NCI-H128 (cell line): ENCODE data around the gene OR1M1.
"Not testable (repeated sequence)": the region's sequence is repeated elsewhere in the genome, so short reads cannot be mapped to it uniquely, and the experiment has no call there.

Source experiments
- DNase-seq: peaks from one replicate; lab custom pipeline; 2025; ENCODE audit not compliant: unreplicated experiment; lab: John Stamatoyannopoulos, UW

Gene OR1M1, protein sequence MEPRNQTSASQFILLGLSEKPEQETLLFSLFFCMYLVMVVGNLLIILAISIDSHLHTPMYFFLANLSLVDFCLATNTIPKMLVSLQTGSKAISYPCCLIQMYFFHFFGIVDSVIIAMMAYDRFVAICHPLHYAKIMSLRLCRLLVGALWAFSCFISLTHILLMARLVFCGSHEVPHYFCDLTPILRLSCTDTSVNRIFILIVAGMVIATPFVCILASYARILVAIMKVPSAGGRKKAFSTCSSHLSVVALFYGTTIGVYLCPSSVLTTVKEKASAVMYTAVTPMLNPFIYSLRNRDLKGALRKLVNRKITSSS

DNA sequence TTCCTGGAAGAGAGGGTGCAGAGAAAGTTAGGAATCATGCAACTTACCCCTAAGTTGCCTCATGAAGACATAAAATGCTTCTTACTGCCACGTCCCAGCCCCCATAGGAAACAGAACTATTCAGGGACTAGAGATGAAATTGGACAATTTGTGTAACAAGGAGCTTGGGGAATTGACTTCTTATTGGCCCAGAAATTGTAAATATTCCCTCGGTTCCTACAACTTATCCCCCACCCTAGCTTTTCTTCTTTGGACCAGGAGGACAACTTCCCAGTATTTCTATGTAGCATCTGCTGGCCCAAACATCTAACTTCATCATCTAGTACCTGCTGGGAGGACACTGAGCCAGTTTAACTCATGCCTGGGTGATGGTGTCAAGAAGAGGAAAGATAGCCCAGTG is at the start of gene OR1M1:
OR1M1 (plus strand) TSS at position 301 of the 400 bp plus-strand sequence. CDS start 6,184 bp downstream, outside the sequence.
- no peak for DNase-seq

DNA sequence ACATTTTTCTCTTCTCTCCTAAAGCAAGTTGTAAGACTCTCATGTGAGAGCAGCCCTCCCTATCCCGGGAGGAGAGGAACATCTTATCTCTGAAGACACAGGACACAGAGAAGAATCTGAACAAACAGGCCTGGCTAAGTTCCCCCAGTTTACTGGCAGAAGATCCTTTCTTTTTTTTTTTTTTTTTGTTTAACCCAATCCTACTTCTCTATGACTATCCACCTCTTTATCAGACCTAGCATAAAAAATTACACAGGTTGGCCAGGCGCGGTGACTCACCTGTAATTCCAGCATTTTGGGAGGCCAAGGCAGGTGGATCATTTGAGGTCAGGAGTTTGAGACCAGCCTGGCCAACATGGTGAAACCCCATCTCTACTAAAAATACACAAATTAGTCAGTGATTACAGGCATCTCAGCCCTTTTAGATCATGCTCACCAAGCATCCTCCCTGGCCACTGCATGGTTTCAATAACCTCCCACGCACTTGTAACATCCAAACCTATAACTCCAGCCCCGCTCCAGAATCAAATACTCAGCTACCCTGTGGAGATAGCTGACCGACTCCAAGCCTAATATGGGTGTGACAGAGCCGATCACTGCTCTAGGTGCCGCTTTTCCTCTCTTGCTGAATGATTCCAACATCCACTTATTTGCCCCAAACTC is 49.3 kb upstream of the OR1M1 start:
- DNase-seq: no peak

DNA sequence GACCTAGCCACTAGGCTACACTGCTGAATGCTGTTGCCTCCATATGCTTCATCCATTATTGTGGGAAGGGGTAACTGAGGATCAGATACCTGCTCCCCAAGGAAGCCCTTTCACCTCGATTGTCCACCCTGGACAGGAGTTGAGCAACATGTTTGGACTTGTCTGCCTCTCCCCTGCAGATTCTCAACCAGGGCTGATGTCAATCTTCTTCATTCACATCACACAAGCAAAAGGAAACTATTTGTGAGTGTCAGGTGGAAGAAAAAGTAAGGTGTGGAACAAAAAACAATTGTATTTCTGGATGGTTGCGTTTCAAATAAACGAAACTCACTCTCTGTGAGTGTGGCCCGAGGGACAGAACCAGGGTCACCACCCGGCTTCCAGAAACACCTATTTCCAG is 47.1 kb upstream of the OR1M1 start:
- no peak for DNase-seq

DNA sequence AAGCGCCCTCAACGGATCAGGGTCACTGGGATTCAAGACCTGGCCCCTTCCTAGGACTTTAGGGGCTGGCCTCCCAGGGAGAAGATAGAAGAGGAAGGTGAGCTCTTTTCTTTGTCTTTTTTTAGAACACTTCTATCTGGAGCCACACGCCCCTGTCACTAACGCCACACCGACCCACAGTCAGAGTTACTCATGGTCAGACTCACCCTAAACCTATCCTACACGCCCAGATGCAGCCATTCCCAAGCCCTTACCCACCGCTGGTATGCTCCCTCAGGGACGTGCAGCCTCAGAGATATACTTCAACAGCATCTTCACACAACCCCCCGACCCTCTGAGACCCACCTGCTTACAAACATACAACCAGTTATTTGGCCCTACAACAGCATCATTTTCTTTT is 46.7 kb upstream of the OR1M1 start:
- DNase-seq: no peak

DNA sequence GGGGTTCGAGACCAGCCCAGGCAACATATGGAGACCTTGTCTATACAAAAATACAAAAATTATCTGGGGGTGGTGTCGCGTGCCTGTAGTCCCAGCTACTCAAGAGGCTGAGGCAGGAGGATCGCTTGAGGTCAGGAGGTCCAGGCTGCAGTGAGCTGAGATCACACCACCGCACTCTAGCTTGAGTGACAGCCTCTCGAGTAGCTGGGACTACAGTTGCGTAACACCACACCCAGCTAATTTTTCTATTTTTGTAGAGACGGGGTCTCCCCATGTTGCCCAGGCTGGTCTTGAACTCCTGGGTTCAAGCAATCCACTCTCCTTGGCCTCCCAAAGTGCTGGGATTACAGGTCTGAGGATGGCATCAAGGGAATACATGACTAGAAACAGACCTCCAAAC is 45.8 kb upstream of the OR1M1 start:
- no peak for DNase-seq

DNA sequence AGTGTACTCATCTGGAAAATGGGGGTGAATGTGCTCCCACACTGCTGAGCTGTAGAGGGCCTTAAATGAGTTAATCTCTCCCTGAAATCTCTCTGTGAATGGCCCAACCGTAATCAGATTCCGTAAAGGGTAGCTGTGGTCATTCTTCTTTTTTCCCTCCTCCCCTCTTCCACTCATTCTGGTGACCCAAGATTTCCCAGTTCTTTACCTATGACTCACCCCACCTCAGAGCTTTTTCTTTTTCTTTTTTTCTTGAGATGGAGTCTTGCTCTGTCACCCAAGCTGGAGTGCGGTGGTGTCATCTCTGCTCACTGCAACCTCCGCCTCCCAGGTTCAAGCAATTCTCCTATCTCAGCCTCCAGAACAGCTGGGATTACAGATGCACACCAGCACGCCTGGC is 43.3 kb upstream of the OR1M1 start:
- no peak for DNase-seq

DNA sequence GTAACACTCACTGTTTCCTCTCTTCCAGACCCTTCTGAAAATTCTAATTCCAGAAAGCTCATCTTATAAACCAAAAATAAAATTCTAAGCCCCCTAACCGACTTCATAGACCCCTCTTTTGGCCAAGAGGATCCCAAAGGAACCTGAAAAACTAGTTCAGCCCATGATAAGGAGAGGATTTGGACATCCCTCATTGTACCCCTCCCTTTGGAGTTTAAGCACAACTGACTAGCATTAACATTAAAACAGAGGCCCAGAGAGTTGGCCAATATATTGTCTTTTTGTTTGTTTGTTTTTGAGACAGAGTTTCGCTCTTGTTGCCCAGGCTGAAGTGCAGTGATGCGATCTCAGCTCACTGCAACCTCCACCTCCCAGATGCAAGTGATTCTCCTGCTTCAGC is 42.4 kb upstream of the OR1M1 start:
- DNase-seq: no peak

DNA sequence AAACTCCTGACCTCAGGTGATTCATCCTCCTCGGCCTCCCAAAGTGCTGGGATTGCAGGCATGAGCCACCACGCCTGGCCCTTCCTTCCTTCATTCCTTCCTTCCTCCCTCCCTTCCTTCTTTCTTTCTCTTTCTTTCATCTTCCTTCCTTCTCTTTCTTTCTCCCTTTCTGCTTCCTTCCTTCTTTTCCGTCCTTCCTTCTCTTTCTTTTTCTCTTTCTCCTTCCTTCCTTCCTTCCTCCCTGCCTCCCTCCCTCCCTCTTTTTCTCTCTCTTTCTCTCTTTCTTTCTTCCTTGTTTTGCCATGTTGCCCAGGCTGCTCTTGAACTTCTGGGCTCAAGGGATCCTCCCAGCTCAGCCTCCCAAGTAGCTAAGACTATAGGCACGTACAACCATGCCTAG is 40.2 kb upstream of the OR1M1 start:
- DNase-seq: no peak

DNA sequence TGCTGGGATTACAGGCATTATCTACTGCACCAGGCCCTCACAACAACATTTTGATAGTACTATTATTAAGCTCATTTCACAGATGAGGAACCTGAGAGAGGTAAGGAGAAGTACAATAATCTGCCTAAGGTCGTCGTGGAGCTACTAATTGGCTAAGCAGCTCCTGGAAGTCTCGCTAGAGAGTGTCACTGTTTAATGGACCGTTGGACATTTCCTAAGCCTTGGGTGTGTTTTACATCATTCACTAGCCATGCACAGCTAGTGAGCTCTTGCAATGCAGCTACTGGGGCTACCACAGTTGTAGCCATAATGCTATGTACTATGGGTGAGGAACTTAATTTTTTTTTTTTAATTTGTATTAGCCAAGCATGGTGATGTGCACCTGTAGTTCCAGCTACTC is 34.0 kb upstream of the OR1M1 start:
- no peak for DNase-seq

DNA sequence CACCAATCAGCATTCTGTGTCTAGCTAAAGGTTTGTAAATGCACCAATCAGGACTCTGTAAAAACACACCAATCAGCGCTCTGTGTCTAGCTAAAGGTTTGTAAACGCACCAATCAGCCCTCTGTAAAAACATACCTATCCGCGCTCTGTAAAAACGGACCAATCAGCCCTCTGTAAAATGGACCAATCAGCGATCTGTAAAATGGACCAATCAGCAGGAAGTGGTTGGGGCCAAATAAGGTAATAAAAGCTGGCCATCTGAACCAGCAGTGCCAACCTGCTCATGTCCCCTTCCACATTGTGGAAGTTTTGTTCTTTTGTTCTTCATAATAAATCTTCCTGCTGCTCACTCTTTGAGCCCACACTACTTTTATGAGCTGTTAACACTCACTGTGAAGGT is 33.2 kb upstream of the OR1M1 start:
- not testable (repeated sequence) for DNase-seq

DNA sequence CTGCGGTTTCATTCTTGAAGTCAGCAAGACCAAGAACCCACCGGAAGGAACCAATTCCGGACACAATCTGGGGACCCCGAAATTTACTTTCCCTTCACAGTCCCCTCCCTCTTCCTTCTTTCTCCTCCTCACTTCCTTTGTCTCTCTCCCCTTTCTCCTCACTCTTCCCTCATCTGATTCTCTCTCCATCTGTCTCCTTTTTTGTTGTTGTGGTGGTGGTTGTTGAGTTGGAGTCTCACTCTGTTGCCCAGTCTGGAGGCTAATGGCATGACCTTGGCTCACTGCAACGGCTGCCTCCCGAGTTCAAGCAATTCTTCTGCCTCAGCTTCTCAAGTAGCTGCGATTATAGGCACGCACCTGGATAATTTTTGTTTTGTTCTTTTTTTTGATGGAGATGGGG is 32.7 kb upstream of the OR1M1 start:
- no peak for DNase-seq

DNA sequence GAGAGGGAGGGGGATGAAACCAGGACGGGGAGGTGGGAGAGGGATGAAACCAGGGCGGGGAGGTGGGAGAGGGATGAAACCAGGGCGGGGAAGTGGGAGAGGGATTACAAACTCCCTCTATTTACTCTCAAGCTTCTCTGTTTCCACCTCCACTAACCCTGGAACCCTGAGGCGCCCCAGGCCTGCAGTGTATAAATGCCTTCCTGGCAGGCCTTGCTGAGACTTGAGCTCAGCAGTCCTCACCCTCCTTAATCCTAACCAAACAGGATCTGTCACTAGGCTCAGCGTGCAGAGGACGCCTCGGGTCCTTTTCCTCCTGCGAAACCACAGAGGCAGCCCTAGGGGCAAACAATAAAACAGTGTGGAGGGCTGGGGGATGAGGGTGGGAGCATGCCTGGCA is 32.1 kb upstream of the OR1M1 start:
- no peak for DNase-seq

DNA sequence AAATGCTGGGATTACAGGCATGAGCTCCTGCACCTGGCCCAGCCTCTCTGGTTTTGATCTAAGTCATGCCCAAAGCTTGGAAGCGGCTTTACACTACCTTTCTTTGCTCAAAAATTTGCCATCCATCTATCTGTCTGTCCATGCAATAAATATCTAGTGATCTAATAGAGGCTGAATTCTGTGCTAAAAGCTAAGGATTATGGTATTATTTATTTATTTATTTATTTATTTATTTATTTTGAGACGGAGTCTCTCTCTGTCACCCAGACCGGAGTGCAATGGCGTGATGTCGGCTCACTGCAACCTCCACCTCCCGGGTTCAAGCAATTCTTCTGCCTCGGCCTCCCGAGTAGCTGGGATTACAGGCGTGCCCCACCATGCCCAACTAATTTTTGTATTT is 30.7 kb upstream of the OR1M1 start:
- not testable (repeated sequence) for DNase-seq

DNA sequence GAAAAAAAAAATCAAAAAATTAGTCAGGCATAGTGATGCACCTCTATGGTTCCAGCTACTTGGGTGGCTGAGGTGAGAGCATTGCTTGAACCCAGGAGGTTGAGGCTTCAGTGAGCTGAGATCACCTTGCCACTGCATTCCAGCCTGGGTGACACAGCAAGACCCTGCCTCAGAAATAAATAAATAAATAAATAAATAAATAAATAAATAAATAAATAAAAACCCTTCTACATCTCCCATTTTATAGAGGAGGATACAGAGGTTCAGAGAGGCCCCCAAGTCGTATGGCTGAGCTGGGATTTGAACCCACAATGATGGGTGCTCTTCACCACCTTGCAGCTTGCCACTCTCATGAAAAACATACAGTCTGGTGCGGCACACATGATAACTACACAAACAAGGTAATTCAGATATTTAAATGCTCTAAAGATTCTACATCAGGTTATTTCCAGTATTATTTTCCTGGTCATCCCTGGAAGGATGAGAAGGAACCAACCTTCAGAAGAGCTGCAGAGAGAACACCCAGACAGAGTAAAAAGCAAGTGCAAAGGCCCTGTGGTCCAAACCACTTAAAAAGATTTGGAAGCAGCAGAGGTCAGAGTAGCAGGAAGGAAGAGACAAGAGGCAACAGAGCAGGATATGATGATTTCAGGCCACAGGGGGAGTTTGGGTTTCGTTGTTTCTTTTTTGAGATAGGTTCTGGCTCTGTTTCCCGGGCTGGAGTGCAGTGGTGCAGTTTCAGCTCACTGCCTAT is 29.2 kb upstream of the OR1M1 start:
- no peak for DNase-seq

DNA sequence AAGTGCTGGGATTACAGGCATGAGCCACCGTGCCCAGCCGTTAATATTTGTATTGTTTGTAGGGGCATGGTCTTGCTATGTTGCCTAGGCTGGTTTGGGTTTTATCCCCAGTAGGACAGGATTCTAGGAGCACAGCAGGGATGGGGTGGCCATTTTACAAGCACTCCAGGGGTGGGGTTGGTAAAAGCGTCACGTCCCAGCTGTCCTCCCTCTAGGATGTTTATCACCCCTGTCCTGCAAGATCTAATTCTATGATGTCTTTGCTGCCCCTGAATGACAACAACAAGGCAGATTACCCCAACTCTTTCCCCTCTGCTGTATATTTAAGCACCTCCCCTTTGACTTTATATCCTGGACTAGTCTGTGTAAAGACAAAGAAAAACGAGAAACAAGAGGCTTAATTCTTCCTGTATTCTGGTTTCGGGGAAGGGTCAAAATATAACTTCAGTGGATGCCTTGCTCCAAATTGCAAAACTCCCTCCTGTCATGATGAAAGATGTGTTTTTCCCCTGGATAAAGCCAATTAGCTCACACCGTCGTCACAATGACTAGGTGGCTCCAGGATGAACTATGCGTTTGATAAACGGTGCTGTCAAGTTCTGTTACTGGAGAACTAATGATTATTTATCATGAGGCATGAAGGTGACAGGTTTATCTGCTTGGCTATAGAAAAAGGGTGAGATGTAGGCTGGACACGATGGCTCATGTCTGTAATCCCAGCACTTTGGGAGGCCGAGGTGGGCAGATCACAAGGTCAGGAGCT is 27.8 kb upstream of the OR1M1 start:
- no peak for DNase-seq

DNA sequence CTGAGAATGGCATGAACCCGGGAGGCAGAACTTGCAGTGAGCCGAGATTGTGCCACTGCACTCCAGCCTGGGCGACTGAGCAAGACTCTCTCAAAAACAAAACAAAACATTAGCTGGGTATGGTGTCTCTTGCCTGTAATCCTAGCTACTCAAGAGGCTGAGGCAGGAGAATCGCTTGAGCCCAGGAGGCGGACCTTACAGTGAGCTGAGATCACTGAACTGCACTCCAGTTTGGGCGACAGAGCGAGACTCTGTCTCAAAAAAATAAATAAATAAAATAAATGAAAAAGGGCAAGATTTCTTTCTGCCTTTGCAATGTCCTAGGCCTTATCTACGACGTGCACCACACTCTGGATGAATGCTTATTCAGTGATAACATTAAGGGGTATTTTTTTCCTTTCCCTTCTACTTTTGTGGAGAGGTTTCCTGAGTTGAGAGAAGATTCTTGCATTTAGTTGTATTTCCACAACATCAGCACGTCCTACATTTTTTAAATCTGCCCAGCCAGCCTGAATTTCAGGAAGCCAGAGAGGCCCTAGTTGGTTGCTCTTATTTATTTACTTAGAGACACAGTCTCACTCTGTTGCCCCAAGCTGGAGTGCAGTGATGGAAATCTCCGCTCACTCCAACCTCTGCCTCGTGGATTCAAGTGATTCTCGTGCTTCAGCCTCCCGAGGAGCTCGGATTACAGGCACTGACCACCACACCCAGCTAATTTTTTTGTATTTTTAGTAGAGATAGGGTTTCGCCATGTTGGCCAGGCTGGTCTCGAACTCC is 26.1 kb upstream of the OR1M1 start:
- no peak for DNase-seq

DNA sequence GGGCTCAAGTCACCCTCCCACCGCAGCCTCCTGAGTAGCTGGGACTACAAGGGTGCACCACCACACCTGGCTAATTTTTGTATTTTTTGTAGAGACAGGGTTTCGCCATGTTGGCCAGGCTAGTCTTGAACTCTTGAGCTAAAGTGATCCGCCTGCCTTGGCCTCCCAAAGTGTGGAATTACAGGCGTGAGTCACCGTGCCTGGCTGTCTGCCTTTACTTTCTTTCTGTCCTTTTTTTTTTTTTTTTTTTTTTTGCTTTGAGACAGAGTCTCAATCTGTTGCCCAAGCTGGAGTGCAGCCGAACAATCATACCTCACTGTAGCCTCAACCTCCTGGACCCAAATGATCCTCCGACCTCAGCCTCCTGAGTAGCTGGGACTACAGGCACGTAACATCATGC is 25.0 kb upstream of the OR1M1 start:
- DNase-seq: no peak

DNA sequence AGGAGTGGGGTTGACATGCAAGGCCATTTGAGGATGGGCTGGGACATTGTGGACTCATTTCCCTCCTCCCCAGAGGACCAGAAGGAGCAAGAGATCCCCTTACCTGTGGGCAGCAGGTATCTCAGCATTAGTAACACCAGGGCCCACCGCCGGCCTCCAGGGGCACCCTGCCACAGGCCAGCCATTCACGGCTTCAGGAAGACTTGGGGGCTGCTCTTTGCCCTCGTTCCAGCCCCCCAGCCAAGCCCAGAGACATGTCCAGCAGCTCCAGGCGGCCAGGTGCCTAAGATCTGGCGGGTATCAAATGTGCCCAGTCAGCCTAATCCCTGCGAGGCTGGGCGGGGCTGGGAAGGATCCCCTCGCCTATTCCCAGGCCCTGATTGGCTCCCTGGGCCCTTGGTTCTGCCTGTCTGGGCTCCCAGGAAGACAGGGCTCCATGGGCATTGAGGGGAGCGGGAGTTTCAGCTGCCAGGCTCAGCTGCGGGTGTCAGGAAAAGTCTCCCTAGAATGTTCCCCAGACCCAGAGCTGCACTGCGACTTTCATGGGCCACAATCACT is 21.3 kb upstream of the OR1M1 start:
- no peak for DNase-seq

DNA sequence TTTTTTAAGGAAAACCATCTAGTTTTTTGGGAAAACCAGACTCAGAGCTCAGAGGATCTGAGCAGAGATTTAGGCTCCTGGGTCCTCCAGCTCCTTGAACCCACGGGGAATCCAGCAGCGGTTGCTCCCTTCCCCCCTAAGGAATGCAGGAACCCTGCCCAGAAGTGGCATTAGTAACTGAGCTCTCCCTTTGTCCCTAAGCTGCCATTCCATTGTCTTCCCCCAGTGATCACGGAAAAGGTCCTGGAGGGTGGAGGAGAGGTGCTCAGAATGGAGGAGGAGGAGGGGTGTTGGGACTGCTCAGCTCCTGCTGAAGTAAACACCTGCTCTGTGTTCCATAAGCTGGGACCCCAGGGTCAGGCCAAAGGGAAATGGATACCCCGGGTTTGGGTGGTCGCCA is 16.8 kb upstream of the OR1M1 start:
- DNase-seq: no peak

DNA sequence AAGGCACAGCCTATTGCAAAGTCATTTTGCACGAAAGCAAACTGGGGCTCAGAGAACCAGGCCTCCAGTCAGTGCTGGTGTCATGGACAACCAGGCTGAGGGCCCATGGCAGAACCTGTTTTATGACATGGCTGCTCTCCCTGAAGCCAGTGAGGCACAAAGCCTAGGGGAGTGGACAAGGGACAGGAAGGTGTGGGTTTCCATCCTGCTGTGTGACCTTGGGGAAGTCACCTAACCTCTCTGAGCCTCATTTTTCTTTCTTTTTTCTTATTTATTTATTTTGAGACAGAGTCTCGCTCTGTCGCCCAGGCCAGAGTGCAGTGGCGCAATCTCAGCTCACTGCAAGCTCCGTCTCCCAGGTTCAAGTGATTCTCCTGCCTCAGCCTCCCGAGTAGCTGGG is 15.1 kb upstream of the OR1M1 start:
- not testable (repeated sequence) for DNase-seq
